KOPT-K1 (cell line): Measurements from ENCODE around the gene EPB41L2.
"Not testable (repeated sequence)": the region's sequence is repeated elsewhere in the genome, so short reads cannot be mapped to it uniquely, and the experiment has no call there.

Experiments
- H3K27ac ChIP-seq: fragments of 200-600 bp; sonication (generic); 2 replicates; pipeline ENCODE4 v1.5.1; 2016; ENCODE audit warnings: antibody characterized with exemption, mild to moderate bottlenecking, low read depth, low read length; ENCODE audit not compliant: poor library complexity, severe bottlenecking
- H3K36me3 ChIP-seq: fragments of 200-600 bp; sonication (generic); 2 replicates; pipeline ENCODE4 v1.5.1; 2017; ENCODE audit warnings: antibody characterized with exemption, mild to moderate bottlenecking, low read length, moderate library complexity; ENCODE audit not compliant: insufficient read depth
- H3K9me3 ChIP-seq: fragments of 200-600 bp; sonication (generic); 2 replicates; pipeline ENCODE4 v1.5.1; 2017; ENCODE audit warnings: antibody characterized with exemption, low read length, mild to moderate bottlenecking; ENCODE audit not compliant: insufficient read depth, poor library complexity, severe bottlenecking

EPB41L2 gene

GRCh38 chr6:130923350-130923749, 139.7 kb downstream of the EPB41L2 start:
- Histone ChIP-seq H3K36me3 (peaks cover 5% of the 10 kb centered on the region; the same call in 1 of the 2 replicates), H3K27ac (no peak overlapping the region), H3K9me3 (no peaks in the 10 kb centered on the region)

- Histone ChIP-seq H3K27ac (no peak overlapping the region), H3K9me3 (no peaks in the 10 kb centered on the region), H3K36me3 (peaks cover 5% of the 10 kb centered on the region; the same call in 1 of the 2 replicates)
Observed at GRCh38 chr6:130922922-130923321, 140.1 kb downstream of the EPB41L2 start.

DNA sequence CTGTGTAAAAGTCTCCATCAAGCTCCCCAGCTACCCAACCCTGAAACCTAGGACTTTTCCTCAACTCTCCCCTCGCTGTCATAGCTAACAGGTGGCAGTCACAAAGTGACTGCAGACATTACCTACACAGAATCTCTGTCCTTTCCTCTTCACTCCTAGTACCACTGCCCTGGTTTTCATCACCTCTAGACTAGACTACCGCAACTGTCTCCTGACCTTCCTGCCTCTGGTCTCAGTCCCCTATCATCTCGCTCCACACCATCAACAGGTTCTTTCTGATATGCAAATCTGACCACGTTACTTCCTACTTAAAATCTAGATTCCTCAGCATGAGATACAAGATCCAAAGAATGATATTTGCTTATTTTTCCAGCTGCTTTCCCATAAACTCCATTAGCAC, 142.1 kb downstream of the EPB41L2 start:
- Histone ChIP-seq H3K36me3 (peaks cover 5% of the 10 kb centered on the region; the same call in 1 of the 2 replicates), H3K9me3 (no peaks in the 10 kb centered on the region), H3K27ac (no peak overlapping the region)

DNA sequence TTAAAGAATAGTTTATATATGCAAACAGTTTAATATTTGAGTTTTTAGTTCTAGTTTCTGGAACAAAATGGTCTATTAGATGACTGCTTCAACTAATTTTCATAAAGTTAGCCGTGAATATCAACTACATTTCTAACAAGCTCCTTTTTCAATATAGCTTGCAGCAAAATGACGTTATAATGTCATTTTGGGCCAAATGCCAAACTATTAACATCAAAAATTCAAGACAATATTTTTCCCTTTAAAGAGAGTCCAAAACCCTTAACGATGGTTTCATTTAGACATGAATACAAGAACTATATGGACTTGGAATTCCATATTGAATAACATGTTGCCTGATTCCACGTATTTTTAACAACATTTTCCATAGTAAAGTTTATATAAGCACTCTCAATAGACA, 144.9 kb downstream of the EPB41L2 start:
- H3K36me3 ChIP-seq, result no peaks in the 10 kb centered on the region
- H3K27ac ChIP-seq, result no peak overlapping the region
- peaks cover 7% of the 10 kb centered on the region for H3K9me3 ChIP-seq

DNA sequence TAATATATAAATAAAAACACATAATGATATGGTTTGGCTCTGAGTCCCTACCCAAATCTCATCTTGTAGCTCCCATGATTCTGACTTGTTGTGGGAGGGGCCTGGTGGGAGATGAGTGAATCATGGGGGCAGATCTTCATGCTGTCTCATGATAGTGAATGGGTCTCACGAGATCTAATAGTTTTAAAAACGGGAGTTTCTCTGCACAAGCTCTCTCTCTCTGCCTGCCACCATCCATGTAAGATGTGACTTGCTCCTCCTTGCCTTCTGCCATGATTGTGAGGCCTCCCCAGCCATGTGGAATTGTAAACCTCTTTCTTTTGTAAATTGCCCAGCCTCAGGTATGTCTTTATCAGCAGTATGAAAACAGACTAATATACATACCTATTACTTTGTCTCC, 147.4 kb downstream of the EPB41L2 start:
- H3K9me3 ChIP-seq, H3K36me3 ChIP-seq, H3K27ac ChIP-seq: not testable (repeated sequence)

GRCh38 chr6:130913120-130913519, 149.9 kb downstream of the EPB41L2 start:
- Histone ChIP-seq H3K9me3 (peaks cover 7% of the 10 kb centered on the region), H3K36me3 (no peaks in the 10 kb centered on the region), H3K27ac (no peak overlapping the region)

DNA sequence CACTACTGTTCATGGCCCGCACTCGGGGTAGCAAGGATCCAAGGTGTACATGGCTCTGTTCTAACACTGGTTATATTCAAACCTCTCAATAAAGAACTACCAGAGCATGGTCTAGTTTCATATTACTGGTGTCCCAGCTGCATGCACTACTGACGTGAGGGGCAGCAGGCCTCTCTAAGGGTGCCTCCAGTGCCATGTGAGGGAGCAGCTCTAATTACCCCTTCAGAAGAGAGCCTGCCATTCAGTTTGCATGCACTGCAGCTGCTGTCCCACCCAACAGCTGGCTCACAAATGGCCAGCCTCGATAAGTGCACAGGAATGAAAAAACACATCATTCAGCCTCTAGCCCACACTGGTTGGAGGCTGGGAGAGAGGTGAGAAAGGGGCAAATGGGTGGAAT, 150.6 kb downstream of the EPB41L2 start:
- Histone ChIP-seq H3K36me3 (no peaks in the 10 kb centered on the region), H3K27ac (no peak overlapping the region), H3K9me3 (peaks cover 7% of the 10 kb centered on the region)

DNA sequence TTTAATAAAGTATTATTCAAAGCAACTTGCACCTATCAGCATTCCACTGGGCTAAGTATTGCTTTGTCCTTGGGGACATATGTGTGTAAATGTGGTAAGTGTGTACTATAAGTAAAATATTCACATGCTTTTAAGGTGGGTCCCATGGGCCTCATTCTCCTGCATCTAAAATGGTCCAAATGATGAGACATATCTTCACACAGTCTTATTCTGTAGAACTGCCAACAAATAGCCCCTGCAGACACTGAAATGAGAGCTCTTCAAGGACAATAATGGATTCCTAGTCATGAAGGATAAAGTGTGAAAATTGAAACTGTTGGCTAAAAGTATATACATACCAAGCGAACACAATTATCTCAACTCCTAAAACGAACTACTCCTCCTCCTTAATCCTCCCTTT, 154.1 kb downstream of the EPB41L2 start:
- no peaks in the 10 kb centered on the region for H3K9me3 ChIP-seq
- H3K36me3 ChIP-seq, result no peaks in the 10 kb centered on the region
- no peak overlapping the region for H3K27ac ChIP-seq

DNA sequence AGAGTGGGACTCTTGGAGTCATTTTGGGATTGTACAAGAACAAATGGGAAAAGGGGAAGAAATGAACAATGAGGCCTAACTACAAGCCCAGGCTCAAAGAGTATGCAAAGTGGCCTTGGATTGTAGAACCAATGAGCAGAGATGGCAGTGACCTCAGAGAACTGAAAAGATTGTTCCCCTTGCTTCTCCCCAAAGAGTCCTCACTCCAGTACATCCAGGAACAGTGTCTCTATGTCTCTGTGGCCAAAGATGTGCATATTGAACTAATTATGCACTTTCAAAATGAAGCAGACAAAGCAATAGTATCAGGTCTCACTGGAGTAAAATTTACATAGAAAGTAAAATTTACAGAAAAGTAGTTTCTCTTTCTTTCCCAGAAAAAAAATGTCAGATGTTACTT, 154.9 kb downstream of the EPB41L2 start:
- Histone ChIP-seq H3K9me3 (no peaks in the 10 kb centered on the region), H3K27ac (no peak overlapping the region), H3K36me3 (no peaks in the 10 kb centered on the region)

GRCh38 chr6:130907687-130908086, 155.4 kb downstream of the EPB41L2 start:
- H3K27ac ChIP-seq, result no peak overlapping the region
- H3K9me3 ChIP-seq, result no peaks in the 10 kb centered on the region
- no peaks in the 10 kb centered on the region for H3K36me3 ChIP-seq

GRCh38 chr6:130906736-130907381, 156.2 kb downstream of the EPB41L2 start:
- H3K9me3 ChIP-seq, result no peaks in the 10 kb centered on the region
- H3K27ac ChIP-seq, result no peak overlapping the region
- no peaks in the 10 kb centered on the region for H3K36me3 ChIP-seq

DNA sequence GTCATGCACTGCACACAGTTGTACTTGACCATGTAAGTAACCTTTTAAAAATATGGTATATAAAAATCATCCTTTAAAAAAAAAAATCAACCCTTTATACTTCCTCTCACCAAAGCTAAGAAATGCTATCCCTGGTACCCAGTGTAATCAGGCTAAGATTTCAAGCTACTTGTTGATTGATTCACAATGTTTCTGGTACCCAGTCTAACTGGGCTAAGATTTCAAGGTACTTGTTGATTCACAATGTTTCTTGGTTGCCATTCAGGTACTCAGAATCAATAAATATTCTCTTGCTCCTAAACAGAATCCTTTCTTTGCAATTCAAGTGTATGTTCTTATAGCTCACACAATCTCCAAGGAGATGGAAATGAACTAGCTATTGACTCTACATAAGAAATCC, 159.4 kb downstream of the EPB41L2 start:
- Histone ChIP-seq H3K36me3 (peaks cover 15% of the 10 kb centered on the region), H3K27ac (no peak overlapping the region), H3K9me3 (no peaks in the 10 kb centered on the region)

DNA sequence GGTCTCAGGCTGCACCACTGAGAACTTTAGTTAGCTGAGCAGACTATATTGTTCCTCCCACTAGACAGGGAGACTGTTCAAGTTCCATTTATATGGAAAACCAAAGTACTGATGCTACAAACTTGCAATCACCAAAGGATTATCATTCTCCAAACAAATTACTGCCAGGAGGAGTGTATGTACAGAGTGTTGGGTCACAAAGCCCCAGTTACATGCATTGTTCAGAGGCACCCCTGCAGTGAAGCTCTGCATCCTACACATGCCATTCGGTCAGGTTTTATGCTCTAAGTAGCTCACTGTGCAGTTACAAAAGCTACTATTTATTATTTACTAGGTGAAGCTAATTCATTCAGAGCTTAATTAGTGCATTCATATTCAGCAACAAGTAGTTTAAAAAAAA, 160.0 kb downstream of the EPB41L2 start:
- H3K36me3 ChIP-seq, result peaks cover 15% of the 10 kb centered on the region
- no peak overlapping the region for H3K27ac ChIP-seq
- no peaks in the 10 kb centered on the region for H3K9me3 ChIP-seq

DNA sequence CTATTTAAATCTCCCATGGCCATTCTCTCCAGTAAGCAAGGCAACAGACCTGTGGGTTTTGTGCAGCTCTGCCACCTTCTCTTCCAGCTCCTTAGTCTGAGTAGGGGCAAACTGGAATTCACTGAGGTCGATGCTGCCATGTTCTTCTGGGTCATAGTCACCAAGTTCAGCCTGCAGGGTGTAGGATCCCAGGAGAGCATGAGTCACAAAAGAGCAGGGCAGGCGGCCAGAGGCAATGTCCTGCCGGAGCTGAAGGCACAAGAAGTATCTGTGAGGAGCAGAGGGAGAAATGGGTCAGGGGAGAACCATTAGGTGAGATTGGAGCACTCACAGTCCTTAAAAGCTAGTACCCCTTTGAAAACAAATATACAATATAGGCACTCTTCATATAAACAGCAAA, 162.1 kb downstream of the EPB41L2 start:
- peaks cover 19% of the 10 kb centered on the region for H3K36me3 ChIP-seq
- no peak overlapping the region for H3K27ac ChIP-seq
- H3K9me3 ChIP-seq, result no peaks in the 10 kb centered on the region

DNA sequence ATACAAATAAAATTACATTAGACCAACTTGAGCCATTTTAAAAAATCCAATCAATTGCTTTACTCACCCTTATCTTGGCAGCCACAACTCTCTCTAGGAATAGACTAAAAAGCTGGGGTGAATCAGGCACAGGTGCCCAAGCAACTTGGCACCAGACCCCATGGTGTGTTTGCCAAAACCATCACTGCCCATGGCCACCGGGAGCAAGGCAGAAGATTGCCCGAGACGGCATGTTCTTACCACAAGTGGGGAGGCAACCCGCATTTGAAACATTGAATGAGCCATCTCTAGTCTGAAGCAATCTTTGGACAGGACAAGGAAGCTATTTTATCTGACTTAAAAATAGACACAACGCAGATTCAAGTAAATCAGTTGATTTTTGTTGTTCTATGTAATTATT, 166.8 kb downstream of the EPB41L2 start:
- Histone ChIP-seq H3K36me3 (peaks cover 41% of the 10 kb centered on the region), H3K9me3 (no peaks in the 10 kb centered on the region), H3K27ac (no peak overlapping the region)

GRCh38 chr6:130895516-130895915, 167.5 kb downstream of the EPB41L2 start:
- Histone ChIP-seq H3K9me3 (no peaks in the 10 kb centered on the region), H3K36me3 (peaks cover 36% of the 10 kb centered on the region), H3K27ac (no peak overlapping the region)
